ENCODE data around the gene SNCB. TPM values are rescaled to one million over a fixed set of nuclear protein-coding genes. Genes with fewer than 3 reads are reported as not detected.

Gene SNCB
- total and polyA plus RNA-seq, 2 of the 13 experiments (the other 11 are each of a cell fraction or from before 2014, with no cell fraction given) = not detected

DNA sequence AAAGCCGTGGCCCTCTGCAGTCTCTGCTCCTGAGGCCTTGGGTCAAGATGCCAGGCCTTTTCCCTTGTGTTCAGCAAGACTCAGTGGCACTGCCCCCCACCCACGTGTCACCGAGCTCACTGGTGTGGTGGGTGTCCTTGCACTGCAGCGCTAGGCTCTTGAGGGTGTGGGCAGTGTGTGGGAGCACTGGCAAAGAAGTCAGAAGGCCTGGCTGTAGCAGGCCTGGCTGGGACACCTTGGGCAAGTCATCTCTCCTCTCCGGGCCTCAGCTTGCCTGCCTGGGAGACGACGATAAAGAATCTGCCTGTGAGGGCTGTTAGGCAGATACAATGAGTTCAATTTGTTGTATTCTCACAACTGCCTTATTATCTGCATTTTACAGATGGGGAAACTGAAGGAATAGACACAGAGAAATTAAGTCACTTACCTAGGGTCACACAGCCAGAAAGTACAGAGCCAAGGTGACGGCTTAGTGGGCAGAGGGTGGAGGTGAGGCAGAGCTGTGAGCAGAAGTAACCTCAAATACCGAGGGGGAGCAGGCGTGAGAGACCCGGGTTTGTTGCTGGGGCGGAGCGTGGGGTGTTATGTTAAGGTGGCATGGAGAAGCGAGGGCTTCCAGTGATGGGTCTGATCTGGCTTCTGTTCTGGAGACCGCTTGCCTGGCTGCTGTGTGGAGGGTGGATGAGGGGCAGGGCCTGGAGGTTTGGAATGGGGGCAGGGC is 18.3 kb upstream of the SNCB start:
- peak overlapping the region; percentile 88 for H3K4me2 ChIP-seq (ENCODE audit: low read depth, low read length)
- POLR2A ChIA-PET = no interaction called here
- H3K4me1 ChIP-seq (ENCODE audit: insufficient read depth, low read length) = peaks cover 21% of the 10 kb centered on the region
- in situ Hi-C loops (cut with HindIII; ENCODE audit: extremely low pct_ligation_motif_present, low pct_unique_long_range_greater_than_20kb) = no loop called here
- TF ChIP-seq ZNF512B (CRISPR knock-in tag; IDR thresholded peaks at IDR 0.05; ENCODE audit: borderline replicate concordance) (no peak), ZNF234 (CRISPR knock-in tag; conservative IDR thresholded peaks at IDR 0.05) (no peak), RXRA (CRISPR knock-in tag; IDR thresholded peaks at IDR 0.05) (0 out of 2 replicates have a peak, but pooled peaks have one; percentile 17), HNRNPL (IDR thresholded peaks at IDR 0.05; ENCODE audit: low read depth, low read length) (0 out of 2 replicates have a peak, but pooled peaks have one; percentile 19), ZNF572 (CRISPR knock-in tag; IDR thresholded peaks at IDR 0.05) (0 out of 2 replicates have a peak, but pooled peaks have one; percentile 51), TEAD3 (CRISPR knock-in tag; optimal IDR thresholded peaks at IDR 0.05; ENCODE audit: borderline replicate concordance) (peak; percentile 10)
- intact Hi-C loops (cut with micrococcal nuclease; ENCODE audit: unreplicated experiment) = no loop called here
- no peaks in the 10 kb centered on the region for H4K20me1 ChIP-seq (ENCODE audit: insufficient read depth, low read length)
- peaks cover 3 to 17% of the 10 kb centered on the region in 2 experiments; a peak in 4 of 5 replicates for H3K27me3 ChIP-seq (ENCODE audit: control insufficient read depth in 1 of 2, insufficient read depth in 2 of 2, low read length in 2 of 2)
- H3K27ac ChIP-seq (ENCODE audit: extremely low read length, insufficient read depth, low read length) = no peak overlapping the region
- H3K79me2 ChIP-seq (ENCODE audit: insufficient read depth, low read length) = no peaks in the 10 kb centered on the region
- CTCF ChIA-PET (ENCODE audit: low intra/inter-chr PET ratio, low total read pairs) = no interaction called here
- H2AFZ ChIP-seq (ENCODE audit: low read length) = no peak overlapping the region
- WGBS (ENCODE audit: low lambda C conversion rate) = 71% methylated on average over 12 of the region's 15 CpGs
- ATAC-seq (no peak), FAIRE-seq (no peak), DNase-seq (ENCODE audit: low spot score) (no peak)
- H3K4me3 ChIP-seq (replicated peaks in 1 of 3; ENCODE audit: insufficient read depth in 1 of 3, low read depth in 2 of 3, low read length in 3 of 3) = peak overlapping the region; percentile 1 to 82 (median 79); a peak in 3 of 6 replicates
- H3K9me3 ChIP-seq (ENCODE audit: low read length) = no peaks in the 10 kb centered on the region
- no TSS peak for BruUV-seq (replicated peaks)
- H3K36me3 ChIP-seq (replicated peaks in 1 of 2; ENCODE audit: control insufficient read depth in 1 of 2, insufficient read depth in 2 of 2, low read length in 2 of 2) = no peaks in the 10 kb centered on the region; a peak in 1 of 5 replicates
- peak overlapping the region; percentile 73; the same call in 1 of the 2 replicates for H3K9ac ChIP-seq (ENCODE audit: insufficient read depth, low read depth, low read length)
